VCaP (cell line): Measurements from ENCODE around the gene CFAP210.
A peak's percentile ranks its signal among the peaks of the same experiment; 100 is the strongest.

Experiments
- H3K27ac ChIP-seq: fragments of 450-650 bp; 2 replicates; pipeline ENCODE4 v1.5.1; 2017
- CTCF ChIP-seq: fragments of 450-650 bp; conservative IDR thresholded peaks from 2 replicates; pipeline ENCODE4 v1.5.1; 2017; ENCODE audit warnings: mild to moderate bottlenecking, moderate library complexity

Gene CFAP210, protein sequence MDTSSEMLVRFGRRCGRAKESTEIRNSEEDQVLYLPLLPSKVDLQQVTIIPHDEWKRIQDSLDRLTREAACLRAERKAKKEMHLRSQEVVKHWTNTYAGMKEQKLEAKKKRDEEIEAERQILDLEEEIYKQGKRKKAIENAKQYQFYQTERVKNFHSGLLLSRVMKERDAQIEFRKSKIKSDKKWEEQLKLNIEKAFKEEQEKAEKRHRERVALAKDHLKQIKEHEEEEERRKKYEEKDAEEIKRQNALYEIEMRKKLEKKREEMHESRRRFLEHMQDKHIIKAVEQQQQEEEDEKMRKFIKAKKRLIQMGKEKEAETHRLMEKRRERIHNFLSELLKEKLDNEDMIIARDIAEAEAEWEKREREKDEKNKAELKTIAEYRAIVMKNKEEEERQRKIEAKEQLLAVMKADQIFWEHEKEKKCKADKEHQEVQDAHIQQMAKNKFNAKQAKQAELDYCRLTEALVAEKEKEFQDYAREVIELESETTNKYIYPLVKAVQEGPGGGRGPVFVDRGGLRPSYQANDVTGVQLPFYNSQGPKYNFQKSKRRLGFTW

DNA sequence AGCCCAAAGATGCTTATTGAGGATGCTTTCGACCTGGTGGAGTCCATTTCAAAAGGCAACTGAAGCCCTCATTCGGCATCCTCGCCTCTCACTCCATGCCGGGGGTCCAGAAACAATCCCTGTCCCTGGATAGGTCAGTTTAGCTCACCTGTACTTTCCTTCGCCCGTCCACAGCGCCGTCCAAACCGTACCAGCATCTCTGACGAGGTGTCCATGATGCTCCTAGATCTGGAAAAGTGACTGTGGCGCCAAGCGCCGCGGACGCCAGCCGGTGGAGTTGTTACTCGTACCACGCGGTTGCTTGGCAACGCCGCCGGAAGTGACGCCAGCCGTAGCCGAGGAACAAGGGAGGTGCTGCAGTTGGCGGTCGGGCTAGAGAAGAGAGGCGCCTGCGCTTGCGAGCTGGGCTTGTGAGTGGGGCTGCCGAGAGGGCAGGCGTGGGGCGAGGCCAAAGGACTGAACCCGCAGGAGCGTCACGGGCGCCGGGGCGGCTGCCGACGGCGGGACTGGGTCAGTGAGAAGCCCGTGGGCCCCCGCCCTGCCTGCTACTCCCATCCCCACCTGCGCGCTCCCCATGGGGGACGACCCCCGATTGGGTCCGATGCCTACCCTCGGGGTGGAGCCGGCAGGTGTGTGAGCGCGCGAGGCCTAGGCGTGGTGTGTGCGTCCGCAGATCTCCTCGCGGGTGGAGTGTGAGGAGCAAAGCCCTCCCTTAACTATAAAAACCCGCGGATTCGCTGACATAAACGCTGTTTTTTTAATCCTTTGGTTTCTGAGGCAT lies at the start of gene CFAP210, which contains the start of gene PHOSPHO2:
Gene CFAP210 (minus strand): TSS at position 293 of the 781 bp plus-strand sequence. CDS start 78 bp downstream, at position 215.
Gene PHOSPHO2 (plus strand): TSS at position 357 of the 781 bp plus-strand sequence. CDS start 6,503 bp downstream, outside the sequence.
- peak within 1 kb of the TSS; percentile 95 for H3K27ac ChIP-seq
- no peak for TF ChIP-seq CTCF

- no peak for TF ChIP-seq CTCF
- no peak overlapping the region for H3K27ac ChIP-seq
Observed at GRCh38 chr2:169743549-169743948, 49.3 kb upstream of the CFAP210 start.

- no peak overlapping the region for H3K27ac ChIP-seq
- no peak for TF ChIP-seq CTCF
Observed at GRCh38 chr2:169739351-169739750, 45.1 kb upstream of the CFAP210 start.

DNA sequence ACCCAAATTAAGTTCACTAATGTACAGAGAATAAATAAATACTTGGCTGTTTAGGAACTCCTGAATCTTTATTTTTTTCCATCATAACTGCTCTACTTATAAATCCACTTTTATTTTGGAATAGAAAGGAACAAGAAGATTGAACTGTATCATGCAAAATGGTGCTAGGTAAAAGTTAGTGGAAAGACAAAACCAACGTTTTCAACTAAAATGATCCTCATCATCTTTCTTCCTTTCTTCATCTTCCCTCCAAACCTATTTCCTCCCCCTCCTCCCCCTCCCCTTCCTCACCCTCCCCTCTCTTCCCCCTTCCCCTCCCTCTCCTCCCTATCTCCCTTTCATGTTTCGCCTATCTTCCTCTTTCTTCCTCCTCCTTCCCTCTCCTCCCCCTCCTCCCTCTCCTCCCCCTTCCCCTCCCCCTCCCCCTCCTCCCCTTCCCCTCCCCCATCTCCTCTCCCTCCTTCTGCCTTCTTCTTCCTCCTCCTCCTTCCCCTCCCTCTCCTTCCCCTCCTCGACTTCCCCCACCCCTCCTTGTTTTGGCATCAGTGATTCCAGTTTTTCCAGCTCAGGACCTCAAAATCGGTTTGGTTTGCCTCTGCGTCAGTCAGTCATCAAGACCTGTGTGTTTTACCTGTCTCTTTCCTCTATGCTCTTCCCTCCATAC lies 44.5 kb upstream of the CFAP210 start:
- no peak for TF ChIP-seq CTCF
- no peak overlapping the region for H3K27ac ChIP-seq

DNA sequence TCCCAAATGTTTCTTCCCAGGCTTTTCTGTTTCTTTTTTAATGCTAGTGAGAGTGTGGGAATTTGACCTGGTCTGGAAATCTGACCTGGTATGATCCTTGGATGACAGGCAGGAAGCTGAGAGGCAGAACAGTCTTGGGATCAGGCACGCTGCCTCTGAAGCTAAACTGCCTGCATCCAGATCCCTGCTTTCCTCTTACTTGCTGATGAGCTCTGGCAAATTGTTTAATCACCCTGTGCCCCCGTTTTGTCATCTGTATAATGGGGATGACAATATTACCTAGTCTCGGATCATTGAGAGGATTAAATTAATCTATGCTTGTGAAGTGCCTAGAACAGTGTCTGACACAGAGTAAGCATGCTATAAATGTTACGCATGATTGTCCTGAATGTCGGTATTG lies 42.7 kb upstream of the CFAP210 start:
- peak overlapping the region; percentile 15; the same call in 1 of the 2 replicates for H3K27ac ChIP-seq
- no peak for TF ChIP-seq CTCF

- no peak overlapping the region for H3K27ac ChIP-seq
- no peak for TF ChIP-seq CTCF
Observed at GRCh38 chr2:169735623-169736022, 41.4 kb upstream of the CFAP210 start.
